Mesendoderm (in vitro differentiated cells): ENCODE data around the gene RHBDF2. TPM values are rescaled to one million over a fixed set of nuclear protein-coding genes. Genes with fewer than 3 reads are reported as not detected.

Experiments used
- DNase-seq: peaks from one replicate; pipeline ENCODE4 v3.0.0; 2013
- H2AK5ac ChIP-seq: 2 replicates; pipeline ENCODE4 v1.6.1; 2013; ENCODE audit warnings: low read length, inconsistent platforms
- H2BK120ac ChIP-seq: 2 replicates; pipeline ENCODE4 v1.6.1; 2013; ENCODE audit warnings: low read depth, mild to moderate bottlenecking, low read length, moderate library complexity, mixed read lengths
- H2BK15ac ChIP-seq: replicated peaks from 2 replicates; pipeline ENCODE4 v1.6.1; 2013; ENCODE audit warnings: low read depth, mild to moderate bottlenecking, moderate library complexity
- H2BK5ac ChIP-seq: 2 replicates; pipeline ENCODE4 v1.6.1; 2013; ENCODE audit warnings: low read length, inconsistent platforms
- H3K18ac ChIP-seq: 2 replicates; pipeline ENCODE4 v1.6.1; 2013; ENCODE audit warnings: mild to moderate bottlenecking, low read length, mixed read lengths
- H3K23ac ChIP-seq: one replicate; pipeline ENCODE4 v1.6.1; 2013; ENCODE audit warnings: low read length
- H3K27ac ChIP-seq: 2 replicates; pipeline ENCODE4 v1.5.1; 2013; ENCODE audit warnings: low read depth, mild to moderate bottlenecking, inconsistent platforms, low read length, moderate library complexity
- H3K27me3 ChIP-seq: 2 replicates; pipeline ENCODE4 v1.6.1; 2013; ENCODE audit warnings: low read length, control low read depth, mild to moderate bottlenecking, inconsistent platforms; ENCODE audit not compliant: insufficient read depth, poor library complexity
- H3K36me3 ChIP-seq: 2 replicates; pipeline ENCODE4 v1.6.1; 2013; ENCODE audit warnings: low read length, inconsistent platforms; ENCODE audit not compliant: control insufficient read depth, insufficient read depth
- H3K4ac ChIP-seq: one replicate; pipeline ENCODE4 v1.6.1; 2013; ENCODE audit warnings: low read depth, mild to moderate bottlenecking, low read length, moderate library complexity
- H3K4me1 ChIP-seq: 2 replicates; pipeline ENCODE4 v1.6.1; 2013; ENCODE audit warnings: low read depth, low read length, inconsistent platforms; ENCODE audit not compliant: control insufficient read depth
- H3K4me2 ChIP-seq: 2 replicates; pipeline ENCODE4 v1.6.1; 2013; ENCODE audit warnings: low read length
- H3K4me3 ChIP-seq: 2 replicates; pipeline ENCODE4 v1.5.1; 2013; ENCODE audit warnings: mild to moderate bottlenecking, low read length
- H3K56ac ChIP-seq: one replicate; pipeline ENCODE4 v1.6.1; 2013; ENCODE audit warnings: low read length
- H3K79me1 ChIP-seq: 2 replicates; pipeline ENCODE4 v1.6.1; 2013; ENCODE audit warnings: low read length, inconsistent platforms
- H3K79me2 ChIP-seq: 2 replicates; pipeline ENCODE4 v1.6.1; 2013; ENCODE audit warnings: mild to moderate bottlenecking, low read length; ENCODE audit not compliant: control insufficient read depth, insufficient read depth
- H3K9ac ChIP-seq: 2 replicates; pipeline ENCODE4 v1.6.1; 2013; ENCODE audit warnings: low read length, inconsistent platforms
- H4K5ac ChIP-seq: one replicate; pipeline ENCODE4 v1.6.1; 2013; ENCODE audit warnings: low read length
- H4K8ac ChIP-seq: one replicate; pipeline ENCODE4 v1.6.1; 2013; ENCODE audit warnings: low read depth, mild to moderate bottlenecking, control low read depth, low read length, moderate library complexity
- WGBS: extraction: QIAGEN DNeasy Blood & Tissue Kit; methylation state at CpG from one replicate; pipeline ENCODE4 v1.1.7; 2013; ENCODE audit warnings: low lambda C conversion rate, missing lambda C conversion rate; ENCODE audit not compliant: insufficient coverage; ENCODE audit errors: extremely low coverage; 5-methylcytosine and 5-hydroxymethylcytosine counted together
- polyA plus RNA-seq, 2 experiments: library from polyadenylated mRNA; stranded (reverse); fragments of 200-250 nt; gene quantifications; one replicate each; pipeline ENCODE4 v1.2.3, GENCODE V29; 2013

The RHBDF2 gene
- polyA plus RNA-seq (2013, experiment 1 of 2): 12.3 TPM
- 11.8 TPM for polyA plus RNA-seq (2013, experiment 2 of 2)

GRCh38 chr17:76501018-76501826, at the start of gene RHBDF2:
TSS of gene RHBDF2 (minus strand) at chr17:76501423. CDS start at chr17:76481524, 19,899 bp downstream.
- H3K27ac ChIP-seq: peak within 1 kb of the TSS; percentile 17
- no CpG with 5 or more reads among the region's 72 CpGs for WGBS
- no peaks in the 10 kb centered on the region for H3K27me3 ChIP-seq
- no peak within 1 kb of the TSS for H2BK5ac ChIP-seq
- H3K79me1 ChIP-seq: peaks cover 7% of the 10 kb centered on the region
- H3K4me2 ChIP-seq: peak within 1 kb of the TSS; percentile 94
- no peaks in the 10 kb centered on the region for H3K36me3 ChIP-seq
- peak within 1 kb of the TSS; percentile 93 for H3K56ac ChIP-seq
- peaks cover 2% of the 10 kb centered on the region for H3K79me2 ChIP-seq
- peak within 1 kb of the TSS; percentile 90 for H3K9ac ChIP-seq
- DNase-seq: peak; percentile 84
- peak within 1 kb of the TSS; percentile 44 for H3K4ac ChIP-seq
- H4K5ac ChIP-seq: no peak within 1 kb of the TSS
- peak within 1 kb of the TSS; percentile 78 for H3K4me3 ChIP-seq
- H3K18ac ChIP-seq: peak within 1 kb of the TSS; percentile 16
- no peak within 1 kb of the TSS for H2BK15ac ChIP-seq
- peaks cover 19% of the 10 kb centered on the region for H3K4me1 ChIP-seq
- no peak within 1 kb of the TSS for H4K8ac ChIP-seq
- peak within 1 kb of the TSS; percentile 67 for H2AK5ac ChIP-seq
- H2BK120ac ChIP-seq: no peak within 1 kb of the TSS
- peak within 1 kb of the TSS; percentile 98 for H3K23ac ChIP-seq

- Histone ChIP-seq H3K23ac (no peak overlapping the region), H3K9ac (no peak overlapping the region), H4K8ac (no peak overlapping the region), H2BK5ac (no peak overlapping the region), H3K36me3 (no peaks in the 10 kb centered on the region), H3K18ac (no peak overlapping the region), H3K4me1 (peaks cover 5% of the 10 kb centered on the region), H3K4me2 (no peak overlapping the region), H3K79me2 (no peaks in the 10 kb centered on the region), H4K5ac (no peak overlapping the region), H3K79me1 (no peaks in the 10 kb centered on the region), H3K27ac (no peak overlapping the region), H3K4ac (no peak overlapping the region), H3K4me3 (no peak overlapping the region), H2AK5ac (no peak overlapping the region), H3K56ac (no peak overlapping the region), H3K27me3 (no peaks in the 10 kb centered on the region), H2BK120ac (no peak overlapping the region), H2BK15ac (no peak overlapping the region)
- WGBS: no CpG with 5 or more reads among the region's 7 CpGs
- DNase-seq: no peak
Observed at GRCh38 chr17:76549539-76549938, 48.3 kb upstream of the RHBDF2 start.

DNA sequence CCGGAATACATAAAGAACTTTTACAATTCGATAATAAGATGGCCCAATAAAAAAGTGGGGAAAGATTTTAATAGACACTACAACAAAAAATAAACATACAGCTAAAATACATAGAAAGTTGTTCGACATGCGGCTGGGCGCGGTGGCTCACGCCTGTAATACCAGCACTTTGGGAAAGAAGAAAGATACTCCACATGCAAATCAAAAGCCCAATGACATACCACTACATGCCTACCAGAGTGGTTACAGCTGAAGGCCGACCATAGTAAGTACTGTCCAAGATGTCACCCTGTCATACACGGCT, 47.9 kb upstream of the RHBDF2 start:
- no peak overlapping the region for H3K4me3 ChIP-seq
- peaks cover 7% of the 10 kb centered on the region for H3K4me1 ChIP-seq
- WGBS: no CpG with 5 or more reads among the region's 9 CpGs
- H3K56ac ChIP-seq: no peak overlapping the region
- no peak overlapping the region for H3K18ac ChIP-seq
- H2AK5ac ChIP-seq: no peak overlapping the region
- H3K23ac ChIP-seq: no peak overlapping the region
- H3K79me2 ChIP-seq: no peaks in the 10 kb centered on the region
- H3K4me2 ChIP-seq: no peak overlapping the region
- no peak overlapping the region for H3K4ac ChIP-seq
- H3K9ac ChIP-seq: no peak overlapping the region
- no peak overlapping the region for H2BK120ac ChIP-seq
- no peak overlapping the region for H4K8ac ChIP-seq
- no peaks in the 10 kb centered on the region for H3K36me3 ChIP-seq
- no peak overlapping the region for H2BK5ac ChIP-seq
- H3K27me3 ChIP-seq: no peaks in the 10 kb centered on the region
- no peak overlapping the region for H4K5ac ChIP-seq
- DNase-seq: no peak
- H2BK15ac ChIP-seq: no peak overlapping the region
- H3K27ac ChIP-seq: no peak overlapping the region
- H3K79me1 ChIP-seq: no peaks in the 10 kb centered on the region

GRCh38 chr17:76548378-76549214, 47.4 kb upstream of the RHBDF2 start:
- Histone ChIP-seq H3K27me3 (no peaks in the 10 kb centered on the region), H3K36me3 (no peaks in the 10 kb centered on the region), H4K5ac (no peak overlapping the region), H3K56ac (no peak overlapping the region), H3K4me3 (no peak overlapping the region), H3K18ac (no peak overlapping the region), H3K4ac (no peak overlapping the region), H2BK15ac (no peak overlapping the region), H3K4me2 (no peak overlapping the region), H3K4me1 (peaks cover 9% of the 10 kb centered on the region), H3K79me2 (no peaks in the 10 kb centered on the region), H3K27ac (no peak overlapping the region), H2BK120ac (no peak overlapping the region), H4K8ac (no peak overlapping the region), H2AK5ac (no peak overlapping the region), H3K79me1 (no peaks in the 10 kb centered on the region), H3K9ac (no peak overlapping the region), H2BK5ac (no peak overlapping the region), H3K23ac (no peak overlapping the region)
- DNase-seq: no peak
- WGBS: no CpG with 5 or more reads among the region's 9 CpGs

DNA sequence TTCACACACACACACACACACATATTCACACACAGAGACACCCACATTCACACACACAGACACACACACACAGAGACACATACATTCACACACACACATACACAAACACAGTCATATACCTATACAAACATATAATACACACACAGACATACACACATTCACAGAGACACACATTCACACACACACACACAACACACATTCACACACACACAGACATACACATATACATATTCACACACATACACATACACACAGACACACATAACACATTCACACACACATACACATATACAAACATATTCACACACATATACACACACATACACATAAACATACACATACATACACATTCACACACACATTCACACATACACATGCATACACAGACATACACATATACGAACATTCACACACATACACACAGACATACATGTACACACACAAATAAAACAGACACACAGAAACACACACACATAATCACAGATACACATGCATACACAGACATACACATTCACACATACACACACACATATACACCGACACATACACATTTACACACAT, 46.5 kb upstream of the RHBDF2 start:
- no peak overlapping the region for H3K27ac ChIP-seq
- H3K79me2 ChIP-seq: no peaks in the 10 kb centered on the region
- no peak overlapping the region for H3K4me3 ChIP-seq
- H3K4me2 ChIP-seq: no peak overlapping the region
- no peak overlapping the region for H3K23ac ChIP-seq
- H2BK15ac ChIP-seq: no peak overlapping the region
- no peak overlapping the region for H2AK5ac ChIP-seq
- H3K9ac ChIP-seq: no peak overlapping the region
- no peak overlapping the region for H2BK5ac ChIP-seq
- no peak overlapping the region for H4K5ac ChIP-seq
- no peak overlapping the region for H2BK120ac ChIP-seq
- DNase-seq: no peak
- H3K4me1 ChIP-seq: peaks cover 16% of the 10 kb centered on the region
- H3K79me1 ChIP-seq: no peaks in the 10 kb centered on the region
- H3K18ac ChIP-seq: no peak overlapping the region
- WGBS: 100% methylated on average over 1 of the region's 2 CpGs
- H4K8ac ChIP-seq: no peak overlapping the region
- H3K4ac ChIP-seq: no peak overlapping the region
- H3K56ac ChIP-seq: no peak overlapping the region
- H3K36me3 ChIP-seq: no peaks in the 10 kb centered on the region
- H3K27me3 ChIP-seq: no peaks in the 10 kb centered on the region
